ENCODE results near the gene SBF1.

The SBF1 gene

DNA sequence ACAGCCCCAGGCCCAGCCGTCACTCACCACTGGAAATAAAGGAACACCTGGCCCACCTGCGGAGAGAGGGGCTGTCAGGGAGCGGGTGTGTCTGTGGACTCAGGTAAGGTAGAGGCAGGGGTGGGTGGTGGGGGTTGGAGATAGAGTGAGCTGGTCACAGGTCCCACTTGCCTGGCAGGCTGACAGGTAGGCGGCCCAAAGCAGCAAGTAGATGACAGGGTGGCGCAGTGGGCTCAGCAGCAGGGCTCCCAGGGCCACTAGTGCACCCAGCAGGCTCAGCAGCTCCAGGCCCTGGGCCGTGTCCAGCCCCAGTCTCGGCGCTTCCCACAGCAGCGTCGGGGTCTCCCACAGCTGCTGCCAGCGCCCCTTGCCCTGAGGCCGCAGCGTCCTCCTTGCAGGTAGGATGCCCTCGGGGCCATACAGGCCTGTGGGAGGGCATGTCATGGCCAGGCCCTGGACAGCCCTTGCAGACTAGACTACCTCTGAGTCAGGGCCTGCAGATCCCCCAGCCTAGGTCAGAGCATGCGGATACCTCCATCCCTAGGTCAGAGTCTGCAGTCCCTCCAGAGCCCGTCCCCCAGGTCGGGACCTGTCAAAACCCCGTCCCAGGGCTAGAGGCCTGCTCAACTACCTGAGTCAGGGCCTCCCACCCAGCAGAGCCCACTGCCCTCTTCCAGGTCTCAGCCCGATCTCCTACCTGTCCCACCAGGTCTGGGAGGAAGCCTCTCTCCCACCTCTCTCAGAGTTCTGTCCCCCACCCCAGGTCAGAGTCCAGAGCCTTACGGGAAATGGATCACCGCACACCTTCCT, 32.0 kb upstream of the SBF1 start:
- no peak for DNase-seq (ENCODE audit: low spot score)

DNA sequence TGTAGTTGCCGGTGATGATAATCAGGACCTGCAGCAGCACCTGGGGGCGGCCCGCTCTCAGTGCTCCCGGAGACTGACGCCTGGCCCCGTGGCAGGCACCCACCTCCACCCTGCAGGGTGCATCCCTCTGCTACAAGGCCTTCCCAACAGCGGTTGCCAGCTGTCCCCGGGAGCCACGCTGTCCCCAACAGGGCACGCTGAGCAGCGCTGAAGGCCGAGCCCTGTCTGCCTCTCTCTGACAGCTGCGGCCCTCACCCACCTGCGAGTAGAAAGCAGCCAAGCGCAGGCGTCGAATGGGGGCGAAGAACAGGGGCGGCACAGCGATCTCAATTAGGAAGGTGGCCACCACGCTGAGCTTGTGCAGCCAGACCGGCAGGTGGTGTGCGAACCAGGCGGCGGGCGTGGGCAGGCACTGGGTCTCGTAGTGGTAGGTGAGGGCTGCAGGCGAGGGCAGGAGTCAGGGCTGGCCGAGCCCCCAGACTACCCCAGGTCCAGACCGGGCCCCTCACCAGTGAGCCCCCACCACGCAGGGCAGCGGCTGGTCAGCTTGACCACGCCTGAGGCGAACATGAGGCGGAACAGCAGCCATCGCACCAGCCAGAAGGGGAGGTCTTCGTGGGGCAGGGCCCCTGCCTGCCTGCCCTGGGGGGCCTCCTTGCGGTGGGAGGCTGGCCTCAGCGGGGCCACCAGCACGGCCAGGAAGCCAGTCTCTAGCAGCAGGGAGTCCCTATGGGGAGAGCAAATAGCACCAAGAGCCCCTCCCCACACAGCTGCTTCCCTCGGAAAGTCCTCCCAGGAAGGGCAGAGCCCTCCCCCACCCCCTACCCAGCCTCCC, 31.2 kb upstream of the SBF1 start:
- no peak for DNase-seq (ENCODE audit: low spot score)

DNA sequence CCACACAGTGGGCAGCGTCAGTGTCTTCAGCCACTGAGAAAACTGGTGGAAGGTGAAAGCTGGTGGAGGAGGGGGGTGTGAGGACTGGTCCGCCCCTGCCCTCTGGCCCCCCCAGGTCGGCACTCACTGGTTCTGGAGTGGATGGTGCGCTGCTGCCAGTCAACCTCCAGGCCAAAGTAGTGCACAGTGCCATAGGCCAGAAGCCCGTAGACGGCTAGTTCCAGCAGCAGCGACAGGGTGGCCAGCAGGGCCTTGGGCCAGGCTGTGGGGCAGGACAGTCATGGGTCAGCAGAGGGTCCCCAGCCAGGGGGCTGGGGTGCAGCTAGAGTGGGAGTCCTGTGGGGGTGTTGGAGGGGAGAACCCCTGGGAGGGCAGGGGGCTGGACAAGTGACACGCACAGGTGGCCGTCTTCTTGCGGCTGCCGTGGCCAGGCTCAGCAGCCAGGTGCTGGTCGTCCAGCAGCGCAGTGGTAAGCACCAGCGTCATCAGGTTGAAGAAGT, 30.5 kb upstream of the SBF1 start:
- no peak for DNase-seq (ENCODE audit: low spot score)

DNA sequence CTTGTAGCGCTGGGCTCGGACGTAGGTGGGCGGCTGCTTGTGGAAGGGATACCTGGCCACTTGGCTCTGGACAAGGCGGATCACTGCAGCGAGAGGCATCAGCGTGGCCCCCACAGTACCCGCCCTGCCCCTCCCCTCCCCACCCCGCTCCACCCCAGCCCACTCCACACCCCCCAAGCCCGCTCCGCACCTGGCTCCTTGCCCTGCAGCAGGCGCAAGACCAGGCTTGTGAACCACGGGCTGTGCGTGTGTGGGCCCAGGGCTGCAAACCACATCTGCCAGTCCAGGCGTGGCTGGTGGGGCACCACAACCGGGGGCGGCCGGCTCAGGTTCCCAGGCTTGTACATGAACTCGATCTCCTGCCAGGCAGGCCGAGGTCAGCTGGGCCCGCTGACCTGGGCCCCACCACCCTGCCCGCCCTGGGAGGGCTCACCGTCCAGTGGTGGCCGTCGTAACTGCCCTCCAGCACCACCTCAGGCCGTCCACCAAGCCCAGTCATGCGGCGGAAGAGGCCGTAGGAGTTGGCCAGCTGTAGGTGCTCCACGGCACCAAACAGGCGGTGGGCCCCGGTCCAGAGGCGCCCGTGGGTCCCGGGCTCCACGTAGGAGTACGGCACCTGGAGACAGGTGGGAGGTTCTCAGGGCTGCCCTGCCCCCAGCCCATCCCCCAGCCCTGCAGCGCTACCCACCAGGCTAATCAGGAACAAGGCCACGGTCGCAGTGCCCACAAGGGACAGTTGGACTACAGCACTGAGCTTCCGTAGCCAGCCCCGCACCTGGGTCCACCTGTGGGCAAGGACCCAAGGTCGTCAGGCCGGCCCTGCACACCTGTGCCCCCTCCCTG, 29.8 kb upstream of the SBF1 start:
- no peak for DNase-seq (ENCODE audit: low spot score)

DNA sequence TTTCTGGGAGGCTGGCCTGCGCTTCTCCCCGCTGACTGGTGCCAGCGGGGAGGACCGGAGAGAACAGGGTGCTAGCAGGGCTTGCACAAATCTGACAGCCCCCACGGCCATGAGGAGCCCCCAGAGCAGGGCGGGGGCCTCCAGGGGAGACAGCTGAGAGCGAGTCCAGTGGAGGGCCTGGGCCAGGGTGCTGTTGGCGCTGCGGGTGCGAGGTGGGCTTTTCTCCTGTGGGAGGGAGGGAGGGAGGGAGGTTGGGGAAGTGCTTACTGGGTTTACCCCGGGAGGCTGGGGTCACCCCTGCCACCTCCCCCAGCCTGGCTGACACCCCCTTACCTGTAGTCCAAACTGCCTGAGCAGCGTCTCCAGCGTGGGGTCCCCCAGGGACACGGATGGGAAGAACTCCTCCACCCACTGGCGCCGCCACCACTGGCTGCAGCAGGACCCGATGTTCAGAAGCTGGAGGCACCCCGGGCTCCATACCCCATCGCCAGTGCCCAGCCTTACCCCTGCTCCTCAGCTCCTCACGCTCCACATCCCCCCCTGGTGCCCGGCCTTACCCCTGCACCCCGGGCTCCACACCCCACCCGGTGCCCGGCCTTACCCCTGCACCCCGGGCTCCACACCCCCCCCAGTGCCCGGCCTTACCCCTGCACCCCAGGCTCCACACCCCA, 28.8 kb upstream of the SBF1 start:
- DNase-seq (ENCODE audit: low spot score) = no peak

DNA sequence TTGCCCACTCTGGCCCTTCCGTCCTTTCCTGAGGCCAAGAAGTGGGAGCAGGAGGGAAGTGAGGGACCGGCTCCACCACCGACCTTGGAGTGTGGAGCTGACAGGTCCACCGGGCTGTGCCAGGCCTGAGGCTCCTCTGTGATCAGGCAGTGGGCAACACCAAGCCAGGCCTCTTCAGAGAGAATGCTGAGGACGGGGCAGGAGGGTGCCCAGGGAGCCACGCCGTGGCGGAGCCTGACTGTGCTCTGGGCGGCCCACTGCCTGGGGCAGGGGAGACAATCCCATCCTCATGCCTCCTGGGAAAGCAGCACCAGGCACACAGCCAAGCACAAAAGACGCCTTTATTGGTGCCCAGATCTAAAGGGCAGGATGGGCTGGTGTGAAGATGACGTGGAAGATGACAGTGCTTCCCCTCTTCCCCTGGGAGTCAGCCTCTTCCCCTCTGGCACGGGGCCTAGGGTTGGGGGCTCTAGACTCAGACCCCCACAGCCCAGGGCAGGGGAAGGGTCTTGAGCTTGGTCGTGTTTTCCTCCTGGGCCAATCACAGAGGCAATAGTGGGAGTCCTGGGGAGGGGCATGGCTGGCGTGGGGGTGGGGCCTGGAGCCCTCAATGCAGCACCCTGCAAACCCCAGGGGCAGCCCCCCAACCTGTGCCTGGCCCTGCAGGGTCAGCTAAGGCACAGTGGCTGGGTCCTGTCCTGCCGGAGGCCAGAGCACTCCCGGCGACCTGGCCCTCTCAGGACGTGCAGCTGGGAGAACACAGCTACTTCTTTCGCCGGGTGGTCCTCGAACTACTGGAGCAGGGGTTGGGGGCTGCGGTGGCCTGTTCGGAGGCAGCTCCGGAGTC, 28.0 kb upstream of the SBF1 start:
- no peak for DNase-seq (ENCODE audit: low spot score)

DNA sequence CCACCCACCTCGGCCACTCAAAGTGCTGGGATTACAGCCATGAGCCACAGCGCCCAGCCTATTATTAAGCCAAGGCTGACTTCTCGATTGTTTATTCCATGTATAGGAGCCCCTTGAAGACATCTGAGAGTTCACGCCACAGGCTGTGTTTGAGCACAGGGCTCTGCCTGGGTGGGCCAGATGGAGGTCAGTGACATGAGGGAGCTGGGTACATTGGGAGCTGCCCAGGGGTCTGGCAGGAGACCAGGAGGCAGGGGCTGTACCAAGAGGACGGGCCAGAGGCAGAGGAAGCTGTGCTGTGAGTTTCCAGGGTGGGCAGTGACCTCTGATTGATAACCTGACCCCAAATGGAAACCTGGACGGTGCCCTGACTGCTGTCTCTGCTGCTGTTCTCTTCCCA, 27.3 kb upstream of the SBF1 start:
- DNase-seq (ENCODE audit: low spot score) = no peak

DNA sequence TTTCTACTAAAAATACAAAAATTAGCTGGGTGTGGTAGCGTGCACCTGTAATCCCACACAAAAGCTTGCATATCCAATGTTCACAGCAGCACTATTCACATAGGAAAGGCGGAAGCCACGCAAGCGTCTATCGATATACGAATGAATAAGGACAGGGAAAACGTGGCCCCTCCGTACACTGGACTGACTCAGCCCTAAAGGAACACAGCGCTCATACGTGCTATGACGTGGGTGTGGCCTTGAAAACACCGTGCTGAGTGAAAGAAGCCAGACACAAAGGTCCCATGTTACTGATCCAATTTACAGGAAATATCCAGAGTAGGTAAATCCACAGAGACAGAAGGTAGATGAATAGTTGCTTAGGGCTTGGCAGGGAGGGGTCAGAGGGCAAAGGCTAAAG, 25.6 kb upstream of the SBF1 start:
- DNase-seq (ENCODE audit: low spot score) = no peak

DNA sequence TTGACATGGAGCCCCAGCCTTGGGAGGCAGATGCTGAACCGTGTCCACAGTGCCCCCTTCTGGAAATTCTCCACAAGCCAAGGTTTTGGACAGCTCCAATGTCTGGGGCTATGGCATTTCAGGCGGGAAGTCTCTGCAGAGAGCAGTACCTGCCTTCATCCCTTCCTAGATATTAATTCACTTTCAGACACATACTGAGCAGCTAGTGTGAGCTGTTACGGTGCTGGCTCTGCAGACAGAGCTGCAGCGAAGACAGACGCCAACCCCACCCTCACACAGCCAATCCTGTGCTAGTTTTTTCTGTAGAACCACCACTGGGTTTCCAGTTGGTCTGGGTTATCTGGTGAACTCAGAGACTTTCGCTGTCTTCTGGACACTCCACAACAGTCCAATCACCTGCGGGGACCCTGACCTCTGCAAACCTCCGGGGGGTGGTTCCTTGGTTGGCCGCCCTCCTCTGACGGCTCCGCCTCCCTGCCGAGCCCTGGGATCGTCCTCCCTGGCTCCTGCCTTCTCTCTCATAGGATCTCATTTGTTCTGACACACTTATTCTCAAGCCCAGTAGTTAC, 23.6 kb upstream of the SBF1 start:
- DNase-seq (ENCODE audit: low spot score) = peak; percentile 74

DNA sequence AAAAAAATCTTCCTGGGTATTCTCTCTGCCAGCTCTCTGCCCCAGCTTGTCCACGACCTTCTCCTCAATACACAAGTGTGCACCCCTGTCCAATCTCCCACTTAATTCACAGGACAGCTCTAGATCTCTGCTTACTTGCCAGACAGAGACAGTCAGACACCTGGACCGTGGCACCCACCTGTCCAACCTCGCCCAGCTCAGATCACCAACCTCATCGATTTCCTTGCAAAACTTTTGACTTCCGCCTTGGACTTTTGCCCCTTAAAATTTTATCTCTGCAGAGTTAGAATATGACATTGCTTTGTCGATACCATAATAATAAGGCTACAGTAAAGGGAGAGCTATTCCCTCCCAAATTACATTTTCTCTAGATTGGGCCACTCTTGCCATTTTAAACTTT, 22.3 kb upstream of the SBF1 start:
- DNase-seq (ENCODE audit: low spot score) = no peak

DNA sequence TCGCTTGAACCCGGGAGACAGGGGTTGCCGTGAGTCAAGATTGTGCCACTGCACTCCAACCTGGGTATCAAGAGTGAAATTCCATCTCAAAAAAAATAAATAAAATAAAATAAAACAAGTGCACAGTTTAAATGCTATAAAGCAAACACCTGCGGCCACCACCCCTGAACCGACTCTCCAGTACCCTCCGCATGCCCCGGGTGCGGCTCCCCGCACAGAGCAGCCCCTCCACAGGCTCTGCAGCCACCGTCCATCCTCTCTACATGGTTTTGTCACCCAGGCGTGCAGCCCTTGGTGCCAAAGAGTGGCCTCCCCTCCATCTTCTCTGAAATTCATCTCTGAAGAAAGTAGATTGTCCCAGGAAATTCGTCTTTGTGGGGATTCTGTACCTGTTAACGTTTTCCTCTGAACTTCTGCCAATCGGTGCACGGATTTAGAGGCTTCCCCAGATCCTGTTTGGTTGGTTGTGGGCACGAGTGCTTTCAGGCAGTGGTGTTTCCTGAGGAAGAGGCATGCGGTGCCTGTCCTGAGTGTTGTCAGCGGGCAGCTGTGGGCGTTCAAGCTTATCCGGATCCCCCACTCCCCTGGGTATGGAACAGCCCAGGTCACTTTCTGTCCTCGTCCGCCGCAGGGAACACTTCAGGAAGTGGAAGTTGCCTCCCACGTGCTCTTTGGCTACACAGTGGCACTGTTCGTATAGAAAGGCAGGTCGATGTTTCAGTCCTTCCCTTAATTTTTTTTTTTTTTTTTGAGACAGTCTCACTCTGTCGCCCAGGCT, 15.9 kb upstream of the SBF1 start:
- no peak for DNase-seq (ENCODE audit: low spot score)

DNA sequence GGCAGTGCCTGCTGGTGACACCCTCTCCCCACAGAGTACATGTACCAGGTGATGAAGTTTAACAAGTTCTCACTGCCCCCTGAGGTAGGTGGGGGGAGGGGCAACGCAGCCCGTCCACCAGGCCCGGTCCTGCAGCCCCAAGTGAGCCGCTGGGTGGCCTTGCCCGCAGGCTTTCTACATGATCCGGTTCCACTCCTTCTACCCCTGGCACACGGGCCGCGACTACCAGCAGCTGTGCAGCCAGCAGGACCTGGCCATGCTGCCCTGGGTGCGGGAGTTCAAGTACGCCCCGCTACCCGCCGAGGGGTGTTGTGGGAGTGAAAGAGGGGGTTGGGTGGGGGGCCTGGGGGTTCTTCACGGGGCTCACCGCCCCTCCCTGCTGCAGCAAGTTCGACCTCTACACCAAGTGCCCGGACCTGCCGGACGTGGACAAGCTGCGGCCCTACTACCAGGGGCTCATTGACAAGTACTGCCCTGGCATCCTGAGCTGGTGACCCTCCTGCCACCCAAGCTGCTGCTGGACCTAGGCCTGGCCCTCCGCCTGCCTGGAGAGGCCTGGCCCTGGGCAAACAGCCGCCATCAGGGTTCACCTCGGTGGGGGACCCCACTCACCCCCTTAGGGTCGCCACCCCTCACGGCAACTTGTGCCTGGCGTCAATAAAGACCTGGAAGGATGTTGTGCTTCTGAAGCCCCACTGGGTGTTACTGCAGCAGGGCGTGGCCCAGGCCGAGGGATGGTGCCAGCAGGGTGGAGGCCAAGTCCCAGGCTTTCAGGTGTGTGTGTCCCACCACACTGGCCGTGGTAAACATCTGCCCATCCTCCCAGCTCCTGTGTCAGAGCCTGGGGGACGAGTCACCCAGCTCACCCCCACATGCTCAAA, 14.8 kb upstream of the SBF1 start:
- no peak for DNase-seq (ENCODE audit: low spot score)

DNA sequence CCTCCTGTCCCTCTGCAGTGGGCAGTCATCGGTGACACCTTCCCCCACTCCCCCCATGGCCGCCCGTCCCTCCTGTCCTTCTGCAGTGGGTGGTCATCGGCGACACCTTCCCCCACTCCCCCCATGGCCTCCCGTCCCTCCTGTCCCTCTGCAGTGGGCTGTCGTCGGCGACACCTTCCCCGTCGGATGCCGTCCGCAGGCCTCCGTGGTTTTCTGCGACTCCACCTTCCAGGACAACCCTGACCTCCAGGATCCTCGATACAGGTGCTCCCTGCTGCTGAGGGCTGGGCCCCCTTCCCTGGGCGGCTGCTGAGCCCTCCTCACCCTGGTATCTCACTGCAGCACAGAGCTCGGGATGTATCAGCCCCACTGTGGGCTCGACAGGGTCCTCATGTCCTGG, 14.1 kb upstream of the SBF1 start:
- no peak for DNase-seq (ENCODE audit: low spot score)

DNA sequence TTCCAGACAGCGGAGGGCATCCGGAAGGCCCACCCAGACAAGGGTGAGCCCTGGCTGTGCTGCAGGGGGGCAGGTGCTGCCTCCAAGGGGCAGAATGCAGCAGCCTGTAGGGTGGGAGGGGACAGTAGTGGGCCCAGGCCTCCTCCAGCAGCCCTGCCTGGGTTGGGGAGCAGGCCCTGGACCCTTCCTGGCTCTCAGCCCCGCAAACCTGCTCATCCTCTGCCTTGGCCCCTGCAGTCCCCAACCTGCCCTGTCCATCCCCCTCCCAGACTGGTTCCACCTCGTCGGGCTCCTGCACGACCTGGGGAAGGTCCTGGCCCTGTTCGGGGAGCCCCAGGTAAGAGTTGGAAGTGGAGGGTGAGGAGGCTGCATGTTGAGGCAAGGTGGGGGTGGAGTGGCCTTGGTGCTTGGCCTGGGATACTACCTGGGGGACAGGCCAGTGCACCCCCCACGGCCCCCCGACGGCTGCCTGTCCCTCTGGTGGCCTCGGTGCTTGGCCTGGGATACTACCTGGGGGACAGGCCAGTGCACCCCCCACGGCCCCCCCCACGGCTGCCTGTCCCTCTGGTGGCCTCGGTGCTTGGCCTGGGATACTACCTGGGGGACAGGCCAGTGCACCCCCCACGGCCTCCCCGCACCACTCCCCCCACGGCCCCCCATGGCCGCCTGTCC, 13.3 kb upstream of the SBF1 start:
- no peak for DNase-seq (ENCODE audit: low spot score)

DNA sequence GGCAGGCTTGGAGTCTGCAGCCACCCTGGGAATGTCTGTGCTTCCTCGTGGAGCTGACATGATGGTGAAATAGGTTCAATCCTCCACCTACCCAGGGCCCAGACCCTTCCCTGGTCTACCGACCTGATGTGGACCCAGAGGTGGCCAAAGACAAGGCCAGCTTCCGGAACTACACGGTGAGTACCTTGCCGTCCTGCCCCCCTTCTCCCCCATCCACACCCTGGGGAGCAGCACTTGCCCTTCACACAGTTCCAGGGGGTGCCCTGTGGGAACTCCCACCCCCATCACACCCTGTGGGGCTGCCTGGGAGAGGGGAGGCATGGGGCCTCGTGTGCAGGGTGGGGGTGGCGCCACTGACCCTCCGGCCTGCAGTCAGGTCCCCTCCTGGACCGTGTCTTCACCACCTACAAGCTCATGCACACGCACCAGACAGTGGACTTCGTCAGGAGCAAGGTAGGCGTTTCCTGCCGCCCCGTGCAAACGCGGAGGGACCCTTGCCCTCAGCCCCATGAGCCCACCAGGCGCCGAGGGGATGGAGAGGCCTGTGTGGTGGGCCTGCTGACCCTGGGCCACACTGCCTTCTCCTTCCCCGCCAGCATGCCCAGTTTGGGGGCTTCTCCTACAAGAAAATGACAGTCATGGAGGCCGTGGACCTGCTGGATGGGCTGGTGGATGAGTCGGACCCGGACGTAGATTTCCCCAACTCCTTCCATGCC, 12.6 kb upstream of the SBF1 start:
- no peak for DNase-seq (ENCODE audit: low spot score)

DNA sequence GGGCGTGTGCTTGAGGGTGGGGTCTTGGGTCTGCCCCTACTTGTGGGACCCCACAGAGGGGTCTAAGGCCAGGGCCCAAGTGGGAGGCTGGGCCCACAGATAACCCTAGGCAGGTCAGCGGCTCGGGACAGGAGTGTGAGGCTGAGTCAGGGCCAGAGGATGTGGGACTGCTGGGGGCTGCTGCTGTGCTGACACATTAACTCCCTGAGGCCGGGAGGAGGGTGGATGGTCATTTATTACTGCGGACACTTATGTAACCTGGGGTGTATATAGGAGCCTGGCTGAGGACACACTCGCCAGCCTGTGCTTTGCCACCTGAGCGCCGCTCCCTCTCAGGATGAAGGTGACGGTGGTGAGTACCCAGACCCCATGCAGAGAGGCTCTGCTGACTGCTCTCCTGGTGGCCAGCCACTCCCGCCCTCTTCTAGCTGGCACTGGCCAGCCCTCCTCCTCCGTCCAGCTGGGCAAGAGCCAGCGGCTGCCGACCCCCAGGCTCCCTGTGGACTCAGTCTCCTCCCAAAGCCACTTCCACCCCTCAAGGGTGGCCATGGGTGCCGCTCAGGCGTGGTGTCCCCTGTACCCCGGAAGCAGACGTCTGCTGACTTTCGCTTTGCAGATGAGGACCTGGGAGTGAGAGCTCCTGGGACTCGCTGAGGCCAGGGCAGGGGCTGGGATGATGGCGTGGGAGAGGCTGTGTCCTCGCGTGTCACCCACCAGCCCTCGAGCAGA, 11.9 kb upstream of the SBF1 start, which contains the start of gene MIOX:
Gene MIOX, plus strand, starts transcription at position 299 of the 729 bp plus-strand sequence. Its CDS starts 39 bp downstream, at position 338.
- no peak for DNase-seq (ENCODE audit: low spot score)

All from AG08396 (cell line).